ENCODE measurements around the gene SLC25A22.

DNA sequence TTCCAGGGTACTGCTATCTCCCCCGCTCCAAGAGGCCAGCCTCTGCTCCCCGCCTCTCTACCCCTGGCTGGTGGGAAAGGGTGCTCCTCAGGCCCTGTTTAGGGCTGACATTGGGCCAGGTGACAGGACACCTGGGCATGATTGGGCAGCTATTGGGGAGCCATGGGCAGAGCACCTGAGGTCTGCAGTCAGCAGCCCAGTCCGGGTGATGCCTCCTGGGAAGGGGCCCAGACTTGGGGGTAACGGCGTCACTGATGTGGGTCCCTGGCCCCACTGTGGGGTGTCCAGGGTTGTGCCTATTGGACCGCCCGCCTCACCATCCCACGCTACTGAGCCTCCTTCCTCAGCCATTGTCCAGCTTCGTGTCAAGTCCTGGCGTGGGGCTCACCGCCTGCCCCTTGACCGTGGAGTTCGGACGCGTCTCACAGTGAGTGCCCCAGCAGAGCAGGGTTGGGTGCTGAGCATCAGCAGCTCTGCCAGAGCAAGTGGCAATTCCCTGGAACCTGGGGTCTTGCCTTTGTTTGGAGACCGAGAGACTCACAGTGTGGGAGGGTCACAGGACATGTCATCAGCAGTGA is 18.0 kb downstream of the SLC25A22 start:
- TF ChIP-seq, protein P1, sequence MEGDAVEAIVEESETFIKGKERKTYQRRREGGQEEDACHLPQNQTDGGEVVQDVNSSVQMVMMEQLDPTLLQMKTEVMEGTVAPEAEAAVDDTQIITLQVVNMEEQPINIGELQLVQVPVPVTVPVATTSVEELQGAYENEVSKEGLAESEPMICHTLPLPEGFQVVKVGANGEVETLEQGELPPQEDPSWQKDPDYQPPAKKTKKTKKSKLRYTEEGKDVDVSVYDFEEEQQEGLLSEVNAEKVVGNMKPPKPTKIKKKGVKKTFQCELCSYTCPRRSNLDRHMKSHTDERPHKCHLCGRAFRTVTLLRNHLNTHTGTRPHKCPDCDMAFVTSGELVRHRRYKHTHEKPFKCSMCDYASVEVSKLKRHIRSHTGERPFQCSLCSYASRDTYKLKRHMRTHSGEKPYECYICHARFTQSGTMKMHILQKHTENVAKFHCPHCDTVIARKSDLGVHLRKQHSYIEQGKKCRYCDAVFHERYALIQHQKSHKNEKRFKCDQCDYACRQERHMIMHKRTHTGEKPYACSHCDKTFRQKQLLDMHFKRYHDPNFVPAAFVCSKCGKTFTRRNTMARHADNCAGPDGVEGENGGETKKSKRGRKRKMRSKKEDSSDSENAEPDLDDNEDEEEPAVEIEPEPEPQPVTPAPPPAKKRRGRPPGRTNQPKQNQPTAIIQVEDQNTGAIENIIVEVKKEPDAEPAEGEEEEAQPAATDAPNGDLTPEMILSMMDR (IDR thresholded peaks at IDR 0.05; ENCODE audit: low read depth, low read length) = no peak
- TF ChIP-seq POLR2A (IDR thresholded peaks at IDR 0.05; ENCODE audit: extremely low read depth, insufficient read length) = no peak
